ENCODE measurements around the gene RASEF. TPM values are rescaled to one million over a fixed set of nuclear protein-coding genes. Genes with fewer than 3 reads are reported as not detected.

The RASEF gene
- total RNA-seq, 1 experiment from 2014 or later = 2.2 TPM

DNA sequence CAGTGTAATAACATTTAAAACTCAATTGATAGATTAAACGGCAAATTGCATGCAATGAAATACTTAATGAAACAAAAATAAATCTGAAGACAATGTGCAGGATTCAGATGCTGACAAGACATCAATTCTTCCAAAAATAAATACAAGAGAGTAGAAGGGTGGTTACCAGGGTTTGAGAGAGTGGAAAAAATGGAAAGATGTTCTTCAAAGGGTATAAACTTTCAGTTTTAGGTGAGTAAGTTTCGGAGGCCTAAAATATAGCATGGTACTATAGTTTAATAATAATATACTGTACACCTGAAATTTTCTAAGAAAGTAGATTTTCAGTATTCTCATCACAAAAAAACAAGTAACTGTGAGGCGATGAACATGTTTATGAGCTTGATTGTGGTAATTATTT lies 48.2 kb upstream of the RASEF start:
- Histone ChIP-seq H3K9me3 (ENCODE audit: control insufficient read depth, low read depth, low read length) (no peaks in the 10 kb centered on the region), H2BK20ac (ENCODE audit: low read depth, low read length, poor library complexity, severe bottlenecking) (no peak overlapping the region), H3K23ac (ENCODE audit: insufficient read length, low read depth, low read length) (no peak overlapping the region), H4K91ac (ENCODE audit: insufficient read length, low read depth, low read length) (no peak overlapping the region), H2AK5ac (ENCODE audit: insufficient read length, low read length) (no peak overlapping the region), H3K18ac (ENCODE audit: insufficient read length, low read depth, low read length) (no peak overlapping the region), H3K9ac (ENCODE audit: extremely low read depth, insufficient read length, low read length) (no peak overlapping the region), H2AFZ (ENCODE audit: low read length) (no peak overlapping the region), H3K27me3 (ENCODE audit: insufficient read depth, low read length) (no peaks in the 10 kb centered on the region), H2BK120ac (ENCODE audit: low read depth, low read length, poor library complexity, severe bottlenecking) (no peak overlapping the region), H2BK5ac (ENCODE audit: insufficient read length, low read length) (no peak overlapping the region), H3K23me2 (ENCODE audit: insufficient read length, low read depth, low read length, poor library complexity, severe bottlenecking) (no peaks in the 10 kb centered on the region), H4K8ac (replicated peaks; ENCODE audit: insufficient read length, low read depth, low read length) (no peak overlapping the region), H4K20me1 (ENCODE audit: control insufficient read depth, insufficient read depth, insufficient read length) (no peaks in the 10 kb centered on the region), H3K79me2 (ENCODE audit: insufficient read depth, low read length) (no peaks in the 10 kb centered on the region), H3K4me1 (ENCODE audit: insufficient read depth, low read length) (no peaks in the 10 kb centered on the region), H4K5ac (ENCODE audit: insufficient read length, low read depth, low read length) (no peak overlapping the region), H3K79me1 (ENCODE audit: insufficient read depth, low read depth, low read length, poor library complexity, severe bottlenecking) (no peaks in the 10 kb centered on the region), H3K14ac (ENCODE audit: insufficient read depth, low read length) (no peak overlapping the region), H2BK12ac (ENCODE audit: insufficient read length, low read depth, low read length) (no peak overlapping the region), H3K4ac (ENCODE audit: low read depth, low read length) (no peak overlapping the region), H2BK15ac (ENCODE audit: low read depth, low read length) (no peak overlapping the region), H3T11ph (ENCODE audit: low read length) (no peak overlapping the region), H3K56ac (ENCODE audit: insufficient read length, low read depth, low read length) (no peak overlapping the region), H3K4me2 (ENCODE audit: insufficient read depth, insufficient read length, low read length) (no peak overlapping the region), H3K27ac (ENCODE audit: insufficient read length, low read depth, low read length) (no peak overlapping the region)
- no peak for DNase-seq
- no CpG with 5 or more reads among the region's 3 CpGs for WGBS (ENCODE audit: extremely low coverage, insufficient read length, low lambda C conversion rate)
- Mint-ChIP-seq H3K36me3 (ENCODE audit: insufficient read depth in 1 of 3, low read depth in 3 of 3) (peaks cover 15 to 25% (median 21%) of the 10 kb centered on the region in 3 experiments), H3K9me3 (peaks cover 24 to 27% of the 10 kb centered on the region in 2 experiments), H3K27me3 (ENCODE audit: low read depth) (peaks cover 2% of the 10 kb centered on the region), H3K4me3 (no peak overlapping the region), H3K27ac (no peak overlapping the region), H3K4me1 (no peaks in the 10 kb centered on the region)
- no peak for TF ChIP-seq CTCF (conservative IDR thresholded peaks at IDR 0.05)

All from H9 (cell line).